ENCODE data around the gene SDS. TPM values are rescaled to one million over a fixed set of nuclear protein-coding genes. Genes with fewer than 3 reads are reported as not detected.

Gene SDS
- polyA plus RNA-seq, 1 experiment, result not detected

DNA sequence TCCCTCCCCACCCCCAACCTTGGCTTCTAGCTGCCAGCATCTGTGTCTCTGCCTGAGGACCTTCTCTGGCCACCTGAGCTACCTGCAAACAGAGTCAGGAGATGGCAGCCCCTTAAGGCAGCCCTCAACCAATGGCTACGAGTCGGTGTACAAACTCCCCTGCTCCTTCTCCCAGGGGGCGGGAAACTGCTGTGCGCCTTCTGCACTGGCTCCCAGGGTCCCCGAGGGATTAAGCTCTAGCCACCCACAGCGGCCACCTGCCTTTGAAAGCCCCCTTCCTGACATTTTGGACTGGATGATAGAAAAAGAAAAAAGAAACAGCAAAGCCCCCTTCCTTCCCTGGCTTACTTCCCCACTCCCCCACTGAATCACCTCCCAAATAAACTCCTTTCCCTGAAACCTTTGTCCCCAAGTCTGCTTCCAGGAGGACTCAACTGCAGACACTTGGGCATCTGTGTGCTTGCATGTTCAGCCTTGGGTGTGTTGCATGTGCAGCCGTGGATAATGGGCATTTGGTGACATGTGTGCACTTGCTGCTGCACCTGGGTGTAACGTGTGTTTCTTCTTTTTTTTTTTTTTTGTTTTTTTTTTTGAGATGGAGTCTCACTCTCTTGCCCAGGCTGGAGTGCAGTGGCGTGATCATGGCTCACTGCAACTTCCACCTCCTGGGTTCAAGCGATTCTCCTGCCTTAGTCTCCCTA is 6.0 kb downstream of the SDS start:
- CTCF ChIA-PET, result no interaction called here

DNA sequence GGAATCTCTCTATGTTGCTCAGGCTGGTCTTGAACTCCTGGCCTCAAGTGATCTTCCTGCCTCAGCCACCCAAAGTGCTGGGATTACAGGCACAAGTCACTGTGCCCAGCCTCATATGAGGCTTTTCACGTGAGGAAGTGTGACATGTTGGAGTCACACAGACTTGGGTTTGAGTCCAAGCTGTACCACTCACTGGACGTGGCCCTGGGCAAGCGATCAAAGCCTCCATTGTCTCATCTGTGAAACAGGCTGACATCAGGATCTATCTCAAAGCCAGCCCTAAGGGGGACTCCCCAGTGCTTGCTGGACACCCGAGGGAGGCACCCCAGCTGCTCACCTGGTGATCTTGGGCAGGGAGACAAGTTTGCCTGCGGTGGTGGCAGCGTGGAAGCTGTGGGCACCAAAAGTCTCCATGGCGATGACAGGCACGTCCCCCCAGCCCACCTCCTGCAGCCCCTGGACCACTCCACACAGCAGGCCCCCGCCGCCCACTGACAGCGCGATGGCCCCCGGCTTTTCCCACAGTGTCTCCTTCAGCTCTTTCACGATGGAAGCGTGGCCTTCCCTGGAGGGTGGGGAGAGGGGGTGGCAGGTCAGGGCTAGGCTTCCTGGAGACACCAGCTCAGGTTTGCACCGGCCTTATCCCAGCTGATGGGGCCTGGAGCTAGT is 6.7 kb downstream of the SDS start:
- ChIA-PET CTCF (no interaction called here), POLR2A (no interaction called here)
- TF ChIP-seq, protein P1, sequence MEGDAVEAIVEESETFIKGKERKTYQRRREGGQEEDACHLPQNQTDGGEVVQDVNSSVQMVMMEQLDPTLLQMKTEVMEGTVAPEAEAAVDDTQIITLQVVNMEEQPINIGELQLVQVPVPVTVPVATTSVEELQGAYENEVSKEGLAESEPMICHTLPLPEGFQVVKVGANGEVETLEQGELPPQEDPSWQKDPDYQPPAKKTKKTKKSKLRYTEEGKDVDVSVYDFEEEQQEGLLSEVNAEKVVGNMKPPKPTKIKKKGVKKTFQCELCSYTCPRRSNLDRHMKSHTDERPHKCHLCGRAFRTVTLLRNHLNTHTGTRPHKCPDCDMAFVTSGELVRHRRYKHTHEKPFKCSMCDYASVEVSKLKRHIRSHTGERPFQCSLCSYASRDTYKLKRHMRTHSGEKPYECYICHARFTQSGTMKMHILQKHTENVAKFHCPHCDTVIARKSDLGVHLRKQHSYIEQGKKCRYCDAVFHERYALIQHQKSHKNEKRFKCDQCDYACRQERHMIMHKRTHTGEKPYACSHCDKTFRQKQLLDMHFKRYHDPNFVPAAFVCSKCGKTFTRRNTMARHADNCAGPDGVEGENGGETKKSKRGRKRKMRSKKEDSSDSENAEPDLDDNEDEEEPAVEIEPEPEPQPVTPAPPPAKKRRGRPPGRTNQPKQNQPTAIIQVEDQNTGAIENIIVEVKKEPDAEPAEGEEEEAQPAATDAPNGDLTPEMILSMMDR (IDR thresholded peaks at IDR 0.05; ENCODE audit: insufficient read depth, low read depth, low read length), result no peak

More for the DNA sequence above, 6.0 kb downstream of the SDS start:
- Histone ChIP-seq H3K36me3 (ENCODE audit: control insufficient read depth, insufficient read depth, low read length) (no peaks in the 10 kb centered on the region; the same call in 1 of the 2 replicates), H3K4me3 (ENCODE audit: low read depth, low read length) (no peak overlapping the region), H3K27me3 (ENCODE audit: control insufficient read depth, insufficient read depth, low read length) (no peaks in the 10 kb centered on the region)
- TF ChIP-seq, protein P1 (IDR thresholded peaks at IDR 0.05; ENCODE audit: insufficient read depth, low read depth, low read length), result no peak
- DNase-seq (ENCODE audit: low read depth), result no peak
- POLR2A ChIA-PET, result no interaction called here

DNA sequence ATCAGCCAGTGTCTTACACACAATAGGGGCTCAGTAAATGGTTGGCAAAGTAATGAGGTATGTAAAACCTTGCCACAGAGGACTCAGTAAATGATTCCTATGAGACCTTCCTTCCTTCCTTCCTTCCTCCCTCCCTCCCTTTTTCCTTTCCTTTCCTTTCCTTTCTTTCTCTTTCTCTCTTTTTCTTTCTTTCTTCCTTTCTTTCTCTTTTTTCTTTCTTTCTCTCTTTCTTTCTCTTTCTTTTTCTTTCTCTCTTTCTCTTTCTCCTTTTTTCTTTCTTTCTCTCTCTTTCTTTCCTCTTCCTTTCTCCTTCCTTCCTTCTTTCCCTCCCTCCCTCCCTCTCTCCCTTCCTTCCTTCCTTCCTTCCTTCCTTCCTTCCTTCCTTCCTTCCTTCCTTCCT is 7.5 kb downstream of the SDS start:
- TF ChIP-seq, protein P1 (IDR thresholded peaks at IDR 0.05; ENCODE audit: insufficient read depth, low read depth, low read length), result no peak
- no peaks in the 10 kb centered on the region; the same call in 1 of the 2 replicates for H3K36me3 ChIP-seq (ENCODE audit: control insufficient read depth, insufficient read depth, low read length)
- H3K27me3 ChIP-seq (ENCODE audit: control insufficient read depth, insufficient read depth, low read length), result no peaks in the 10 kb centered on the region
- POLR2A ChIA-PET, result no interaction called here
- no peak for DNase-seq (ENCODE audit: low read depth)
- CTCF ChIA-PET, result no interaction called here
- no peak overlapping the region for H3K4me3 ChIP-seq (ENCODE audit: low read depth, low read length)

More for the DNA sequence above, 6.7 kb downstream of the SDS start:
- Histone ChIP-seq H3K4me3 (ENCODE audit: low read depth, low read length) (no peak overlapping the region), H3K27me3 (ENCODE audit: control insufficient read depth, insufficient read depth, low read length) (no peaks in the 10 kb centered on the region), H3K36me3 (ENCODE audit: control insufficient read depth, insufficient read depth, low read length) (no peaks in the 10 kb centered on the region; the same call in 1 of the 2 replicates)
- DNase-seq (ENCODE audit: low read depth), result no peak

DNA sequence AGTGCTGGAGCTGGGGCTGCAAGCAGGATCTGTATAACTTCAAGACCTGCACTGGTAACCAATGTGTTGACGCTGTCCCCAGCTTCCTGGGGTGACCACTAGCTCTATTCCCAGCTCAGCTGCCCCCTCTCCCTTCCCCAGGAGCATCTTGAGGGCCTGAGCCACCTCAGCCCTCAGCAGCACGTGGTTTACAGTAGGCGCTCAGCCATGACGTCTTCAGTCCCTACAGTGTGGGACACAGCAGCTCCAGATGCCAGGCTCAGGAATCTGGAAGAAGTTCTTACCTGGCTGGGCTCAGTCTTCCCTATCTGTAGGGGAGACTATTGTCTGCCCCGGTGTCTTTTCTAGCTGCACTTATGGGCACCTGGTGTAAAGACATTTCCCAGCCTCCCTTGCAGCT is 8.6 kb downstream of the SDS start:
- POLR2A ChIA-PET, result no interaction called here

DNA sequence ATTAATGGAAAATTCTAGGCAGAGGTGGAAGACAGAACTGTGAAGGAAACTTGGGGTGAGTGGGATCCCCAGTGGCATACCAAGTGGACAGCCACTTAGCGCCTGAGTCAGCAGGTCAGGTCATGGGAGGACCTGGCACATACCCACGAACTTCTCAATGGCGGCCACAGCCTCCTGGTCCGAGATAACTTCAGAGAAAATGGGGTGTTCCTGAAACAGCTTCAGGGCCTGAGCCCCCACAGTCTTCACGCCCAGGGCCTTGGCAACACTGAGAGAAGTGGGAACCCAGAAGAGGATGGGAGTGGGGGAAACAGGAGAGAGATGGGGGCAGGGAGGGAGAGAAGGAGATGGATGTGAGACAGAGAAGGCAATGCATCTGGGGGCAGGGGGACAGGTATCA is 9.9 kb downstream of the SDS start:
- TF ChIP-seq, protein P1 (IDR thresholded peaks at IDR 0.05; ENCODE audit: insufficient read depth, low read depth, low read length), result no peak
- no peaks in the 10 kb centered on the region for H3K27me3 ChIP-seq (ENCODE audit: control insufficient read depth, insufficient read depth, low read length)
- H3K4me3 ChIP-seq (ENCODE audit: low read depth, low read length), result no peak overlapping the region
- H3K36me3 ChIP-seq (ENCODE audit: control insufficient read depth, insufficient read depth, low read length), result peaks cover 2% of the 10 kb centered on the region
- DNase-seq (ENCODE audit: low read depth), result no peak
- CTCF ChIA-PET, result no interaction called here
- POLR2A ChIA-PET, result no interaction called here

More for the DNA sequence above, 8.6 kb downstream of the SDS start:
- H3K4me3 ChIP-seq (ENCODE audit: low read depth, low read length), result no peak overlapping the region
- no peaks in the 10 kb centered on the region; the same call in 1 of the 2 replicates for H3K36me3 ChIP-seq (ENCODE audit: control insufficient read depth, insufficient read depth, low read length)
- TF ChIP-seq, protein P1 (IDR thresholded peaks at IDR 0.05; ENCODE audit: insufficient read depth, low read depth, low read length), result no peak
- DNase-seq (ENCODE audit: low read depth), result no peak
- CTCF ChIA-PET, result interaction anchor here (0.9 kb wide), 1 partner anchor 23 kb away, joined by 3 read pairs; no protein-coding TSS in a partner anchor
- no peaks in the 10 kb centered on the region for H3K27me3 ChIP-seq (ENCODE audit: control insufficient read depth, insufficient read depth, low read length)

Data from BJ (cell line).